Left lobe of liver (tissue), 2 donors: ENCODE results near the gene RBM38. TPM values are rescaled to one million over a fixed set of nuclear protein-coding genes. Genes with fewer than 3 reads are reported as not detected.
A peak's percentile ranks its signal among the peaks of the same experiment; 100 is the strongest.
"Not testable (repeated sequence)": the region's sequence is repeated elsewhere in the genome, so short reads cannot be mapped to it uniquely, and the experiment has no call there.

Source experiments
- ATAC-seq: fragments of 200-7000 bp; cut with Tn5 transposase; one replicate; pipeline ENCODE4 v1.9.1; 2020; ENCODE audit warnings: mild to moderate bottlenecking, moderate library complexity
- DNase-seq: peaks from one replicate; pipeline ENCODE4 v3.0.0-alpha.2; 2020; ENCODE audit warnings: low spot score
- total RNA-seq: library from RNA; stranded (reverse); gene quantifications from one replicate; pipeline ENCODE4 v1.2.1, GENCODE V29; 2021
- donor health status: DM: no; HTN: no; CAD: no; lungs with moderate emphysema.
- donor health status: DM: no; HTN: yes; CAD: no.

The RBM38 gene
- total RNA-seq, result 6.0 TPM

- ATAC-seq (peak; percentile 84), DNase-seq (peak; percentile 76)
Measured at GRCh38 chr20:57390604-57391438, at the start of gene RBM38. RBM38 (plus strand) TSS chr20:57391396; CDS start chr20:57391582, 186 bp downstream.

GRCh38 chr20:57341663-57342062, 49.5 kb upstream of the RBM38 start:
- ATAC-seq (no peak), DNase-seq (no peak)

DNA sequence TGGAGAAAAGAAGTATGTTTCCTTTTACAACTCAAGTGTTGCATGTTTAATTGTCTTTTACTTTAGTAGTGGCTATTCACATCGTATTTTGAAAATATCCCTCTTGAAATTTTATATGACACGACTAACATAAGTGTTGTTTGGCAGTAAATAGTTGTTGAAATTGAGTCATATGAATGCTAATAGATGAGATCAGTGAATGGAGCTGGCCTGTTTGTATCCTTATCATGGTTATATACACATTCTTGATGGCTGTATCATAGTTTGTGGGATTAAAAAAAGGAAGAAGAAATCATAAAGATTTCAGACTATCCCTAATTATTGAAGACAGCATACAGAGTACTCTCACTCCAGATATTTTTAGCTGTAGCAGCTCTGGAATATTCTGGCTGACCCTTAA, 48.4 kb upstream of the RBM38 start:
- ATAC-seq, result no peak
- no peak for DNase-seq

GRCh38 chr20:57346477-57346876, 44.7 kb upstream of the RBM38 start:
- ATAC-seq (peak; percentile 81), DNase-seq (peak; percentile 66)

GRCh38 chr20:57347393-57347792, 43.8 kb upstream of the RBM38 start:
- ATAC-seq (no peak), DNase-seq (no peak)

DNA sequence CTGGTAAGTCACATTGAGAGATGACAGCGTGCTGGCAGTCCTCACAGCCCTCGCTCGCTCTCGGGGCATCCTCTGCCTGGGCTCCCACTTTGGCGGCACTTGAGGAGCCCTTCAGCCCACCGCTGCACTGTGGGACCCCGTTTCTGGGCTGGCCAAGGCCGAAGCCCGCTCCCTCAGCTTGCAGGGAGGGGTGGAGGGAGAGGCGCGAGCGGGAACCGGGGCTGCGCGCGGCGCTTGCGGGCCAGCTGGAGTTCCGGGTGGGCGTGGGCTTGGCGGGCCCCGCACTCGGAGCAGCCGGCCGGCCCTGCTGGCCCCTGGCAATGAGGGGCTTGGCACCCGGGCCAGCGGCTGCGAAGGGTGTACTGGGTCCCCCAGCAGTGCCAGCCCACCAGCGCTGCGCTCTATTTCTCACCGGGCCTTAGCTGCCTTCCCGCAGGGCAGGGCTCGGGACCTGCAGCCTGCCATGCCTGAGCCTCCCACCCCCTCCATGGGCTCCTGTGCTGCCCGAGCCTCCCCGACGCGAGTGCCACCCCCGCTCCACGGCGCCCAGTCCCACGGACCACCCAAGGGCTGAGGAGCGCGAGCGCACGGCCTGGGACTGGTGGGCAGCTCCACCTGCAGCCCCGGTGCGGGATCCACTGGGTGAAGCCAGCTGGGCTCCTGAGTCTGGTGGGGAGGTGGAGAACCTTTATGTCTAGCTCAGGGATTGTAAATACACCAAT, 42.8 kb upstream of the RBM38 start:
- ATAC-seq, result not testable (repeated sequence)

GRCh38 chr20:57348922-57349574, 42.1 kb upstream of the RBM38 start:
- DNase-seq, ATAC-seq: not testable (repeated sequence)

More for the DNA sequence above, 42.8 kb upstream of the RBM38 start:
- not testable (repeated sequence) for DNase-seq

DNA sequence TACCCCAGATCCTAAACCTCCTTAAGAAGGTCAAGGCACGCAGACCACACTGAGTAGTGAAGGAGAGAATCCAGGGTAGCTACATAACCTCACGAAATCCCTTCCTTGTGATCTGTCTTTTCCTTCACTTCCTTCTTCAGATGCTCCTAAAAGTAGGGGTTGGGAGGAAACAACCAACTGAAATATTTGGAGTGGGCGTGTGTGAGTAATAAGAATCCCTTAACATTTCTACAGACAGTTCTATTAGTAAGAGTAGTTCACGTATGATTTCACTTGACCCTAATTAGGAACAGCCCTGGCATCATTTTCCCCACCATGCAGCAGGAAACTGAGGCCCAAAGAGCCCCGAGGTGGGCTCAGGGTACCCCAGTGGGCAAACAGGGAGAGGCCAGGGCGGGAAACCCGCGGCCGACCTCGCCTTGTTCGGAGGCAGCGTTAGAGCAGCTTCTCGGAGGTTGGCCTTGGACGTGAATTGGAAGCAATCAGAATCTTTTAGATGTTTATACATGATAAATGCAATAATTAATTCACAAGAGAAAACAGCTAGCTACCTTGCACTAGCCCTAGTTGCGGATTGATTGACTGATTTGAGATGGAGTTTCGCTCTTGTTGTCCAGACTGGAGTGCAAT, 41.0 kb upstream of the RBM38 start:
- DNase-seq (no peak), ATAC-seq (no peak)

DNA sequence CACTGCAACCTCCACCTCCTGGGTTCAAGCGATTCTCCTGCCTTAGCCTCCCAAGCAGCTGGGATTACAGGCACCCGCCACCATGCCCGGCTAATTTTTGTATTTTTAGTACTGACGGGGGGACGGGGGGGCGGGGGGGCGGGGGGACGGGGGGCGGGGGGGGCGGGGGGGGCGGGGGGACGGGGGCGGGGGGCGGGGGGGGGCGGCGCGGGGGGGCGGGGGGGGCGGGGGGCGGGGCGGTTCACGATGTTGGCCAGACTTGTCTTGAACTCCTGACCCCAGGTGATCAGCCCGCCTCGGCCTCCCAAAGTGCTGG, 40.5 kb upstream of the RBM38 start:
- not testable (repeated sequence) for DNase-seq, ATAC-seq

DNA sequence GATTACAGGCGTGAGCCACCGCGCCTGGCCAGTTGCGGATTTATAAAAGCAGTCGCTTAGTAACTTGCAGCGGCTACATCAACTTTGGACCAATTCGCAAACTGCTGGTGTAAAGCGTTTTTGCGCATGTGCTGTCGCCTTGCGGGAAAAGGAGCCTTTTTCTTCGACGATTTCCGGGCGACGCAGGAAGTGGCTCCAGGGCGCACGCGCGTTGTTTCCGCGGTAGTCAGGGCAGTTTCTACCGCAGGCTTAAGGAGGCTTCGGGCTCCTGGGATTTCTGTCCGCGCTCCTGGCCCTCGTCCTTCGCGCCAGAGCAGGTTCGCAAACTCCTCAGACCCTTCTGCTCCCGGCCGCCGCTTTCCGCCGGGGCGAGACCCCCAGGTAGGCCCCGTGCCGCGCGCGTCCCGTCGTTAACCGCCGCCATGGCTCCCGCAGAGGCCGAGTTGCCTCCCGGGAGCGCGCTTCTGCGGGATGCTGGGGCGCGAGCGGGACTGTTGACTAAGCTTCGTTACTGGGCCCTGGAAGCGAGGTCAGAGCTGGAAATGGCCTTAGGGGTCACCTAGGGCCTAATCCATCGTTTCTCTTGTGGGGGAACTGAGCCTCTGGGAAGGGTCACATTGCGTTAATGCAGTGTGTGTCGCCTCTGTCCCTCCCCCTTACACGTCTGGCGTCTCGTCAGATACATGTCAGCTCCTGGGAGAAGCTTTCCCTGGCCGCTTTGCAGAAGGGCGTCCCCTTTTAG, 40.0 kb upstream of the RBM38 start, which contains the start of gene RAE1:
RAE1 (plus strand) TSS at position 214 of the 742 bp plus-strand sequence. CDS start 2,784 bp downstream, outside the sequence.
- ATAC-seq (peak; percentile 91), DNase-seq (peak; percentile 93)

DNA sequence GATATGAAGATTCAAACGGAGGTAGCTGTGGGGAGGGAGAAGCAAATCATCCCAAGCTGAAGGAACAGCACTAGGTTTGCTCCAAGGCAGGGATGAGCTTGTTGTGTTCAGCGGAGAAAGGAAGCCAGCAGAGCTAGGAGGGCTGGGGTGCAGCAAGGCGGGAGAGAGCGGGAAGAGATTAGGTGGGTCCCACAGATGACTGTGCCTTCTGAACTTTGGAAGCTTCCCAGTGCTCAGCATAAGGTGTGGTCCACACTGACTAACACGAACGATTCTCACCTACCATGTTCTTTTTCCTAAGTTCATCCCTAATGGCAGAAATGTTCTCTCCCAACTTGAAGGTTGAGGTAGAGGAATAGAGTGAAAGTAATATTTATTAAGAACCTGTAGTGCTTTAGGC, 38.9 kb upstream of the RBM38 start:
- DNase-seq (no peak), ATAC-seq (no peak)

DNA sequence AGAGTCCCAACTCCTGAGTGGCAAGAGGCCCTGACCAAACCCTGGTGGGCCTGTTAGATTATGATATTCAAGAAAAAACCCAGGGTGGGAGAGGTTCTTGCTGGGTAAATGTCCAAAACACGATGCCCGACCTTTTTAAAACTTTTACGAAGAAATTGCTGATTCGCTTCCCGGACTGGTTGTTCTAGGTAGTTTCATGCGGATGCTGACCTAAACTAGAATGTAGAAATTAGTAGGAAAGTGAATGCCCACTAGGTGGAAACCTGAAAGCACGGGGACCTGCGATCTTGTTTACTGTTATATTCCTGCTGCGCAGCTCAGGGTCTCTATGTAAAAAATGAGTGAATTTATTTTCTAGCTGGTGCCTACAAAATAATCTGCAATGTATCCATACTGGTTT, 37.8 kb upstream of the RBM38 start:
- no peak for ATAC-seq
- no peak for DNase-seq

DNA sequence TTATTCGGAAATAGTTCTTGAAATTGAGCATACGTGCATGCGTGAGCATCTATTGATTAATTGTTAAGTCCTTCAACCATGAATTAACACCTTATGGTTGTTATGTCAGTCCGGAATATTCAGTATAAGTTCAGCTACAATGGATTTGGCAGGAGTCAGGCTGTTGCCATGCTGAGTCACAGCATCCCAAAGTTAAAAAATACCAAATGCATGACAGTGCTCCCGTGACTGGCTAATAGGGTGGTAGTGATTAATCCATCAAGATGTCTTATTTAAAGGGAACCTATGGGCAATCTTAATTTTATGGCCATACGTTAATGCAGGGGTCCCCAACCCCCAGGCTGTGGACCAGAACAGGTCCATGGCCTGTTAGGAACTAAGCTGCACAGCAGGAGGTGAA, 29.7 kb upstream of the RBM38 start:
- no peak for ATAC-seq
- no peak for DNase-seq

GRCh38 chr20:57364451-57364850, 26.7 kb upstream of the RBM38 start:
- DNase-seq, result no peak
- ATAC-seq, result no peak

GRCh38 chr20:57369596-57369995, 21.6 kb upstream of the RBM38 start:
- ATAC-seq (no peak), DNase-seq (no peak)

DNA sequence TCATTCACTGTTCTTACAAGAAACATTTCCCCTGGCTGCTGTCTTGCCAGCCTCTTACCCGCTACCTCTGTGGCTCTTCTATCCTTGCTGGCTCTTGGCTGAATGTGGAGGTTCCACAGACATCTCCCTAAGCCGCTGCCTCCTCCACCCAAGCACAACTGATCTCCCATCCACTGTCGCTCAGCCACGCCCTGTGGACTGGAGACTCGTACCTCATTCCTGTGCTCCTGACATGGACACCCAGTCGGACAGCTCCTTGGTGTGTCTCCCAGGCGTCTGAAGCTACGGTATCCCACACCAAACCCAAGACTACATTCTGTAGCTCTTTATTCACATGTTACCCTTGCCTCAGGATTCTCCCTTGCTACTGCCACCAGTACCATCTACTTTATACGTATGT, 20.9 kb upstream of the RBM38 start:
- no peak for ATAC-seq
- no peak for DNase-seq

DNA sequence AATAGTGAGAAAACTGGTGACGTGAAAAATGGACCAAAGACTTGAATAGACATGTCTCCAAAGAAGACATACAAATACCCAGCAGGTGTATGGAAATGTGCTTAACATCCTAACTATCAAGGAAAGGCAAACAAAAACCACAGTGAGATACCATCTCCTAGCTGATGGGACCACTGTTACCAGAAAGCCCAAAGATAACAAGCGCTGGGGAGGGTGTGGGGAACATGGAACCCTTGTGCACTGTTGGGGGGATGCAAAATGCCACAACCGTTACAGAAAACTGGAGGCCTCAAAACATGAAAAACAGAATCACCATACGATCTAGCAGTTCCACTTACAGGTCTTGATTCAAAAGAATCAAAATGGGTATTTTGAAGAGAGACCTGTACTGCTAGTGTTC, 19.8 kb upstream of the RBM38 start:
- ATAC-seq, result no peak
- DNase-seq, result no peak

DNA sequence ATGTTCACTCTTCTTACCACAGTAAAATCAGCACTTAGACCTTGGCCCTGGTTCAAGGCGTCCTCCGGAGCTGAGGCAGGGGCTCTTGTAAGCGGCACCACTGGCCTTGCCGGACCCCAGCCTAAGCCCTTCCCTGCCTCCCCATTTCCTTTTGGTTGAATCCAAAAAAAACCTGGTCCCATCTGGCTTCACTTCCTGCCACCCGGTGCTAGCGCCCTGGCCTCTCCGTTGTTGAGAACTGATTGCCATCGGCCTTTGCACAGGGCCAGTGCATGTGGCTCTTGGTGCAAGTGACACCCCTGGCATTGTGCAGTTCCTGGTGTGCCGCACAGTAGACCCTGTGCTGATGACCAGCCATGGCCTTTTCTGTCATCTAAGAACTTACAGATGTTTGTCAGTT, 19.0 kb upstream of the RBM38 start:
- no peak for ATAC-seq
- no peak for DNase-seq

GRCh38 chr20:57372581-57373350, 18.4 kb upstream of the RBM38 start:
- DNase-seq, result no peak
- ATAC-seq, result no peak
